IMR-90 (cell line): ENCODE data around the gene OR2H1.

Experiments
- CHD1 ChIP-seq: IDR thresholded peaks from 2 replicates; pipeline ENCODE4 v1.6.1; 2012; ENCODE audit warnings: low read depth, low read length, improper control_type of control experiment
- FOS ChIP-seq: fragments of 150-350 bp; IDR thresholded peaks from 2 replicates; pipeline ENCODE4 v1.6.1; 2016; ENCODE audit warnings: low read depth, low read length
- POLR2A ChIP-seq: IDR thresholded peaks from 2 replicates; pipeline ENCODE4 v1.6.1; 2012; ENCODE audit warnings: mild to moderate bottlenecking, low read depth, low read length
- SMC3 ChIP-seq: fragments of 150-350 bp; IDR thresholded peaks from 2 replicates; pipeline ENCODE4 v1.6.1; 2016; ENCODE audit warnings: low read depth, mild to moderate bottlenecking, antibody characterized with exemption, low read length, moderate library complexity
- TF ChIP-seq, protein P1 (sequence below): conservative IDR thresholded peaks from 2 replicates; pipeline ENCODE4 v1.5.1; 2012; ENCODE audit warnings: mild to moderate bottlenecking, low read depth, low read length, improper control_type of control experiment

DNA sequence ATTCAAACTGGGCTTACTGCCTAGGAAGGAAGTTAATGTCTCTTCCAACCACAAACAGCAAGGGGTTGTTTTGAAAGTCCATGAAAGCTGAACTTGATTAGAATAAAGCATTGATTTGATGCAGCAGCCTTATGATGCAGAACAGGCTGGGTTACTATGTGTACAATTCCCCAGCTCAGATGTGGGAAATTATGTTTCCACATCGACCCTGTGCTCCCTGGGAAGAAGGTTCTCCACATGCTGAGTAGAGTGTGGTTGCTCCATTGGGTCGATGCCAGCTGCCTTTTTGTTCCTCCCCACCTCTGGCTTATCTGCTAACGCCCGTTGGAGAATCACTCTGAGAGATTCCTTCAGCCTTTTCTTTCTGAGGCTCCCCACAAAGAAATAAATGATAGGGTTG lies 29.6 kb downstream of the OR2H1 start:
- TF ChIP-seq, protein P1, sequence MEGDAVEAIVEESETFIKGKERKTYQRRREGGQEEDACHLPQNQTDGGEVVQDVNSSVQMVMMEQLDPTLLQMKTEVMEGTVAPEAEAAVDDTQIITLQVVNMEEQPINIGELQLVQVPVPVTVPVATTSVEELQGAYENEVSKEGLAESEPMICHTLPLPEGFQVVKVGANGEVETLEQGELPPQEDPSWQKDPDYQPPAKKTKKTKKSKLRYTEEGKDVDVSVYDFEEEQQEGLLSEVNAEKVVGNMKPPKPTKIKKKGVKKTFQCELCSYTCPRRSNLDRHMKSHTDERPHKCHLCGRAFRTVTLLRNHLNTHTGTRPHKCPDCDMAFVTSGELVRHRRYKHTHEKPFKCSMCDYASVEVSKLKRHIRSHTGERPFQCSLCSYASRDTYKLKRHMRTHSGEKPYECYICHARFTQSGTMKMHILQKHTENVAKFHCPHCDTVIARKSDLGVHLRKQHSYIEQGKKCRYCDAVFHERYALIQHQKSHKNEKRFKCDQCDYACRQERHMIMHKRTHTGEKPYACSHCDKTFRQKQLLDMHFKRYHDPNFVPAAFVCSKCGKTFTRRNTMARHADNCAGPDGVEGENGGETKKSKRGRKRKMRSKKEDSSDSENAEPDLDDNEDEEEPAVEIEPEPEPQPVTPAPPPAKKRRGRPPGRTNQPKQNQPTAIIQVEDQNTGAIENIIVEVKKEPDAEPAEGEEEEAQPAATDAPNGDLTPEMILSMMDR, result no peak
- TF ChIP-seq SMC3 (no peak), FOS (no peak), CHD1 (no peak), POLR2A (no peak)
